Right atrium auricular region (tissue), 2 donors: ENCODE measurements around the gene EYA4. TPM values are rescaled to one million over a fixed set of nuclear protein-coding genes. Genes with fewer than 3 reads are reported as not detected.

Experiments
- DNase-seq: peaks from one replicate; pipeline ENCODE4 v3.0.0-alpha.2; 2019; ENCODE audit warnings: low spot score
- H3K27ac ChIP-seq, 2 donors: fragments of 200-600 bp; sonication (generic); 1 replicate in 1 of 2; 2 replicates in 1 of 2; pipeline ENCODE4 v1.5.1; 2016 to 2019
- H3K27me3 ChIP-seq, 2 donors: fragments of 200-600 bp; sonication (generic); one replicate each; pipeline versions ENCODE4 v1.5.1 to v1.6.0; 2017 to 2019
- H3K36me3 ChIP-seq: fragments of 200-600 bp; sonication (generic); one replicate; pipeline ENCODE4 v1.5.1; 2016
- H3K4me1 ChIP-seq, 2 donors: fragments of 200-600 bp; sonication (generic); one replicate each; pipeline versions ENCODE4 v1.5.1 to v1.6.0; 2017 to 2019
- H3K4me3 ChIP-seq, 2 donors: fragments of 200-600 bp; sonication (generic); 1 replicate in 1 of 2; 2 replicates in 1 of 2; pipeline ENCODE4 v1.5.1; 2017 to 2019; ENCODE audit warnings: mild to moderate bottlenecking in 1 of 2, moderate library complexity in 1 of 2
- H3K9me3 ChIP-seq, 2 donors: fragments of 200-600 bp; sonication (generic); one replicate each; pipeline ENCODE4 v1.5.1; 2019
- CTCF ChIP-seq, 2 donors: fragments of 200-600 bp; sonication (generic); IDR thresholded peaks; one replicate each; pipeline ENCODE4 v1.5.1; 2019; ENCODE audit warnings: antibody characterized with exemption in 2 of 2
- total RNA-seq, 2 donors: library from RNA; depleted of rRNA; stranded (reverse); fragments of >200 nt; gene quantifications; one replicate each; pipeline ENCODE4 v1.1.0, GENCODE V29; 2016

Gene EYA4
- total RNA-seq, 2 donors from 2014 or later, result 16.2 to 24.2 TPM

- H3K9me3 ChIP-seq, result no peaks in the 10 kb centered on the region
- no peak overlapping the region for H3K27ac ChIP-seq
- no peaks in the 10 kb centered on the region for H3K27me3 ChIP-seq
- H3K4me1 ChIP-seq, result peaks cover 0 to 7% of the 10 kb centered on the region in 2 donors
- H3K36me3 ChIP-seq, result no peaks in the 10 kb centered on the region
- TF ChIP-seq CTCF (IDR thresholded peaks at IDR 0.05), result no peak
- H3K4me3 ChIP-seq, result no peak overlapping the region
- no peak for DNase-seq
Observed at GRCh38 chr6:133236932-133237331, 4.2 kb upstream of the EYA4 start.

GRCh38 chr6:133240511-133241085, 559 bp upstream of the EYA4 start:
- peaks cover 0 to 7% of the 10 kb centered on the region in 2 donors for H3K4me1 ChIP-seq
- H3K4me3 ChIP-seq, result peak overlapping the region; percentile 63 to 64
- TF ChIP-seq CTCF (IDR thresholded peaks at IDR 0.05), result no peak
- H3K27me3 ChIP-seq, result peaks cover 0 to 8% of the 10 kb centered on the region in 2 donors
- H3K27ac ChIP-seq, result peak overlapping the region; percentile 85 to 88
- no peaks in the 10 kb centered on the region for H3K9me3 ChIP-seq
- no peak for DNase-seq
- no peaks in the 10 kb centered on the region for H3K36me3 ChIP-seq

- peak overlapping the region; percentile 63 to 64 for H3K4me3 ChIP-seq
- H3K9me3 ChIP-seq, result no peaks in the 10 kb centered on the region
- peaks cover 0 to 7% of the 10 kb centered on the region in 2 donors for H3K4me1 ChIP-seq
- peak overlapping the region; percentile 85 to 88 for H3K27ac ChIP-seq
- no peak for TF ChIP-seq CTCF (IDR thresholded peaks at IDR 0.05)
- H3K27me3 ChIP-seq, result peaks cover 0 to 8% of the 10 kb centered on the region in 2 donors
- no peak for DNase-seq
- no peaks in the 10 kb centered on the region for H3K36me3 ChIP-seq
Observed at GRCh38 chr6:133241901-133242636, 912 bp downstream of the EYA4 start.

- peaks cover 0 to 7% of the 10 kb centered on the region in 2 donors for H3K4me1 ChIP-seq
- peak overlapping the region; percentile 85 to 88 for H3K27ac ChIP-seq
- no peak for TF ChIP-seq CTCF (IDR thresholded peaks at IDR 0.05)
- peak overlapping the region; percentile 63 to 64 for H3K4me3 ChIP-seq
- no peak for DNase-seq
- no peaks in the 10 kb centered on the region for H3K9me3 ChIP-seq
- H3K36me3 ChIP-seq, result no peaks in the 10 kb centered on the region
- peaks cover 0 to 8% of the 10 kb centered on the region in 2 donors for H3K27me3 ChIP-seq
Observed at GRCh38 chr6:133242637-133243585, 1.8 kb downstream of the EYA4 start.

GRCh38 chr6:133243723-133244305, 2.7 kb downstream of the EYA4 start:
- peaks cover 0 to 8% of the 10 kb centered on the region in 2 donors for H3K27me3 ChIP-seq
- H3K36me3 ChIP-seq, result no peaks in the 10 kb centered on the region
- H3K4me3 ChIP-seq, result peak overlapping the region; percentile 63 to 64
- TF ChIP-seq CTCF (IDR thresholded peaks at IDR 0.05), result no peak
- no peak for DNase-seq
- H3K27ac ChIP-seq, result peak overlapping the region; percentile 85 to 88
- no peaks in the 10 kb centered on the region for H3K9me3 ChIP-seq
- H3K4me1 ChIP-seq, result peaks cover 0 to 7% of the 10 kb centered on the region in 2 donors
